Liver (tissue), 3 donors: ENCODE results near the gene AOPEP.
"Not testable (repeated sequence)": the region's sequence is repeated elsewhere in the genome, so short reads cannot be mapped to it uniquely, and the experiment has no call there.

Experiments used
- ATF3 ChIP-seq: IDR thresholded peaks from 2 replicates; pipeline ENCODE4 v1.6.1; 2016; ENCODE audit warnings: antibody characterized with exemption
- EGR1 ChIP-seq, 2 donors: IDR thresholded peaks; 2 replicates each; pipeline ENCODE4 v1.6.1; 2016 to 2018; ENCODE audit warnings: antibody characterized with exemption in 2 of 2, low read depth in 2 of 2
- FOXA1 ChIP-seq: IDR thresholded peaks from 2 replicates; pipeline ENCODE4 v1.6.1; 2016; ENCODE audit warnings: antibody characterized with exemption
- NR2F2 ChIP-seq: IDR thresholded peaks from 2 replicates; pipeline ENCODE4 v1.6.1; 2016; ENCODE audit warnings: antibody characterized with exemption
- RAD21 ChIP-seq, 2 donors: IDR thresholded peaks; 2 replicates each; pipeline ENCODE4 v1.6.1; 2016; ENCODE audit warnings: antibody characterized with exemption in 2 of 2, mild to moderate bottlenecking in 2 of 2
- TAF1 ChIP-seq: conservative IDR thresholded peaks from 2 replicates; pipeline ENCODE4 v1.6.1; 2016; ENCODE audit warnings: antibody characterized with exemption, mild to moderate bottlenecking
- YY1 ChIP-seq: IDR thresholded peaks from 2 replicates; pipeline ENCODE4 v1.6.1; 2016; ENCODE audit warnings: antibody characterized with exemption, mild to moderate bottlenecking
- TF ChIP-seq, protein P1 (sequence below): fragments of 150-350 bp; IDR thresholded peaks from 2 replicates; pipeline ENCODE4 v1.5.1; 2017; ENCODE audit warnings: improper control_type of control experiment, low read depth, low read length; ENCODE audit not compliant: missing input control
- TF ChIP-seq, protein P2 (sequence below): IDR thresholded peaks from 2 replicates; pipeline ENCODE4 v1.6.1; 2016; ENCODE audit warnings: antibody characterized with exemption, mild to moderate bottlenecking
- donor health status: healthy.
- donor health status: healthy.

GRCh38 chr9:94965631-94966030 is 239.1 kb downstream of the AOPEP start:
- TF ChIP-seq, protein P1, sequence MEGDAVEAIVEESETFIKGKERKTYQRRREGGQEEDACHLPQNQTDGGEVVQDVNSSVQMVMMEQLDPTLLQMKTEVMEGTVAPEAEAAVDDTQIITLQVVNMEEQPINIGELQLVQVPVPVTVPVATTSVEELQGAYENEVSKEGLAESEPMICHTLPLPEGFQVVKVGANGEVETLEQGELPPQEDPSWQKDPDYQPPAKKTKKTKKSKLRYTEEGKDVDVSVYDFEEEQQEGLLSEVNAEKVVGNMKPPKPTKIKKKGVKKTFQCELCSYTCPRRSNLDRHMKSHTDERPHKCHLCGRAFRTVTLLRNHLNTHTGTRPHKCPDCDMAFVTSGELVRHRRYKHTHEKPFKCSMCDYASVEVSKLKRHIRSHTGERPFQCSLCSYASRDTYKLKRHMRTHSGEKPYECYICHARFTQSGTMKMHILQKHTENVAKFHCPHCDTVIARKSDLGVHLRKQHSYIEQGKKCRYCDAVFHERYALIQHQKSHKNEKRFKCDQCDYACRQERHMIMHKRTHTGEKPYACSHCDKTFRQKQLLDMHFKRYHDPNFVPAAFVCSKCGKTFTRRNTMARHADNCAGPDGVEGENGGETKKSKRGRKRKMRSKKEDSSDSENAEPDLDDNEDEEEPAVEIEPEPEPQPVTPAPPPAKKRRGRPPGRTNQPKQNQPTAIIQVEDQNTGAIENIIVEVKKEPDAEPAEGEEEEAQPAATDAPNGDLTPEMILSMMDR: not testable (repeated sequence)
- TF ChIP-seq NR2F2; EGR1 (IDR thresholded peaks at IDR 0.05; ENCODE audit: low read depth in 2 of 2); TAF1; FOXA1; ATF3; YY1: not testable (repeated sequence)
- TF ChIP-seq RAD21 (IDR thresholded peaks at IDR 0.05): peak in 1 of 2 donors; percentile 48
- TF ChIP-seq, protein P2, sequence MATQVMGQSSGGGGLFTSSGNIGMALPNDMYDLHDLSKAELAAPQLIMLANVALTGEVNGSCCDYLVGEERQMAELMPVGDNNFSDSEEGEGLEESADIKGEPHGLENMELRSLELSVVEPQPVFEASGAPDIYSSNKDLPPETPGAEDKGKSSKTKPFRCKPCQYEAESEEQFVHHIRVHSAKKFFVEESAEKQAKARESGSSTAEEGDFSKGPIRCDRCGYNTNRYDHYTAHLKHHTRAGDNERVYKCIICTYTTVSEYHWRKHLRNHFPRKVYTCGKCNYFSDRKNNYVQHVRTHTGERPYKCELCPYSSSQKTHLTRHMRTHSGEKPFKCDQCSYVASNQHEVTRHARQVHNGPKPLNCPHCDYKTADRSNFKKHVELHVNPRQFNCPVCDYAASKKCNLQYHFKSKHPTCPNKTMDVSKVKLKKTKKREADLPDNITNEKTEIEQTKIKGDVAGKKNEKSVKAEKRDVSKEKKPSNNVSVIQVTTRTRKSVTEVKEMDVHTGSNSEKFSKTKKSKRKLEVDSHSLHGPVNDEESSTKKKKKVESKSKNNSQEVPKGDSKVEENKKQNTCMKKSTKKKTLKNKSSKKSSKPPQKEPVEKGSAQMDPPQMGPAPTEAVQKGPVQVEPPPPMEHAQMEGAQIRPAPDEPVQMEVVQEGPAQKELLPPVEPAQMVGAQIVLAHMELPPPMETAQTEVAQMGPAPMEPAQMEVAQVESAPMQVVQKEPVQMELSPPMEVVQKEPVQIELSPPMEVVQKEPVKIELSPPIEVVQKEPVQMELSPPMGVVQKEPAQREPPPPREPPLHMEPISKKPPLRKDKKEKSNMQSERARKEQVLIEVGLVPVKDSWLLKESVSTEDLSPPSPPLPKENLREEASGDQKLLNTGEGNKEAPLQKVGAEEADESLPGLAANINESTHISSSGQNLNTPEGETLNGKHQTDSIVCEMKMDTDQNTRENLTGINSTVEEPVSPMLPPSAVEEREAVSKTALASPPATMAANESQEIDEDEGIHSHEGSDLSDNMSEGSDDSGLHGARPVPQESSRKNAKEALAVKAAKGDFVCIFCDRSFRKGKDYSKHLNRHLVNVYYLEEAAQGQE: not testable (repeated sequence)
